ENCODE results near the gene SMIM9.
"Not testable (repeated sequence)": the region's sequence is repeated elsewhere in the genome, so short reads cannot be mapped to it uniquely, and the experiment has no call there.

Gene SMIM9

GRCh38 chrX:154834562-154834961 lies at the start of gene SMIM9:
Gene SMIM9, minus strand, starts transcription at chrX:154834662. Its CDS starts 3,806 bp downstream, at chrX:154830856.
- DNase-seq (ENCODE audit: low spot score), result no peak

GRCh38 chrX:154884069-154884468 lies 49.6 kb upstream of the SMIM9 start:
- DNase-seq (ENCODE audit: low spot score), result not testable (repeated sequence)

GRCh38 chrX:154873329-154873728 lies 38.9 kb upstream of the SMIM9 start:
- DNase-seq (ENCODE audit: low spot score), result no peak

- DNase-seq (ENCODE audit: low spot score), result not testable (repeated sequence)
Observed at GRCh38 chrX:154868522-154868921, 34.1 kb upstream of the SMIM9 start.

- DNase-seq (ENCODE audit: low spot score), result no peak
Observed at GRCh38 chrX:154855256-154855655, 20.8 kb upstream of the SMIM9 start.

- no peak for DNase-seq (ENCODE audit: low spot score)
Observed at GRCh38 chrX:154850957-154851611, 16.6 kb upstream of the SMIM9 start.

- DNase-seq (ENCODE audit: low spot score), result peak; percentile 22
Observed at GRCh38 chrX:154840856-154841255, 6.4 kb upstream of the SMIM9 start.

GRCh38 chrX:154836163-154836562 lies 1.7 kb upstream of the SMIM9 start:
- no peak for DNase-seq (ENCODE audit: low spot score)

GRCh38 chrX:154833746-154834274 lies 652 bp downstream of the SMIM9 start:
- no peak for DNase-seq (ENCODE audit: low spot score)

- DNase-seq (ENCODE audit: low spot score), result no peak
Observed at GRCh38 chrX:154829926-154830442, 4.5 kb downstream of the SMIM9 start.

- no peak for DNase-seq (ENCODE audit: low spot score)
Observed at GRCh38 chrX:154829134-154829533, 5.3 kb downstream of the SMIM9 start.

- no peak for DNase-seq (ENCODE audit: low spot score)
Observed at GRCh38 chrX:154828016-154828408, 6.5 kb downstream of the SMIM9 start.

- DNase-seq (ENCODE audit: low spot score), result no peak
Observed at GRCh38 chrX:154827194-154828015, 7.1 kb downstream of the SMIM9 start.

GRCh38 chrX:154825586-154825985 lies 8.9 kb downstream of the SMIM9 start:
- not testable (repeated sequence) for DNase-seq (ENCODE audit: low spot score)

GRCh38 chrX:154824638-154825037 lies 9.8 kb downstream of the SMIM9 start:
- DNase-seq (ENCODE audit: low spot score), result no peak

GRCh38 chrX:154822029-154822428 lies 12.4 kb downstream of the SMIM9 start:
- no peak for DNase-seq (ENCODE audit: low spot score)

- DNase-seq (ENCODE audit: low spot score), result no peak
Observed at GRCh38 chrX:154821523-154821922, 12.9 kb downstream of the SMIM9 start.

- DNase-seq (ENCODE audit: low spot score), result no peak
Observed at GRCh38 chrX:154819771-154820341, 14.6 kb downstream of the SMIM9 start.

- no peak for DNase-seq (ENCODE audit: low spot score)
Observed at GRCh38 chrX:154818916-154819770, 15.3 kb downstream of the SMIM9 start.

GRCh38 chrX:154817048-154817618 lies 17.3 kb downstream of the SMIM9 start:
- DNase-seq (ENCODE audit: low spot score), result not testable (repeated sequence)

GRCh38 chrX:154816326-154816898 lies 18.1 kb downstream of the SMIM9 start:
- not testable (repeated sequence) for DNase-seq (ENCODE audit: low spot score)

Measured in cerebellar cortex (tissue), 1 donor.